GM19468 (cell line): Measurements from ENCODE around the gene POLR3GL.
"Not testable (repeated sequence)": the region's sequence is repeated elsewhere in the genome, so short reads cannot be mapped to it uniquely, and the experiment has no call there.

Experiments used
- ATAC-seq: cut with Tn5 transposase; IDR thresholded peaks from one replicate; pipeline ENCODE4 v1.9.1; 2021; ENCODE audit warnings: mild to moderate bottlenecking, moderate library complexity, moderate number of reproducible peaks; ENCODE audit not compliant: unreplicated experiment; ENCODE audit errors: extremely low read depth

POLR3GL gene

DNA sequence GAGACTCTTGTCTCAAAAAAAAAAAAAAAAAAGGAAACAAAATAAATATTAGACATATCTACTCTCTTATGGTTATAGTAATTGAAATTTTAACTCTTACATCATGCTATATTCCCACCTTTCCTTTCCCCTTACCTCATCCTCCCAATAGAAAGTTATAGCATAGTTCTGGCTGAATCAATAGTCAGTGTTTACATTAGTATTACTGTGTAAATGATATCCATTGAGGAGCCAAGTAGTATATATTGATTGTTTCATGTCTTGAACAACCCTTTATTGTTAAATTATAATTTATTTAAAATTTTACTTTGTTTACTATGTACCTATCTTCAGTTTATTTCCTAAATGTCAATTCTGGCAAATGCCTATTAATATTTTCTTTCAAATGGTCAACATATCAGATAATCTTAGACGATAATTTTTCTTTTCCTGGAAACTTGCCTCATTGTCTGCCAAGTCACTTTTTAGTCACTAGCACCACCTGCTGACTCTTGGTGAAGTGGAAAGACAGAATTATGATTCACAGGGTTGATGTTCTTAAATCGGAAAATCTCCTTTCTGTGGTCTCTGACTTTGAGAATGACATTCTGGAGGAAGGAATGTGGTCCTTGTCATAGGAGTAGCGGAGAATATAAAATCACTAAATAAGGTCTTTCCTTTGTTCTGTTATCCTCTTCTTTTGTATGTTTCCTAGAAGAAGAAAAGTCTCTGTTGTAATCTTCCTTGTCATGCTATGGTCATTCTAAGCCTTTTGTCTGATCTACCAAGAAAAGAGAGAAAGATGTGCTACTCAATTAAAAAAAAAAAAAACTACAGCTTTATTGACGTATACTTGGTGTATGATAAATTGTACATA lies 48.4 kb downstream of the POLR3GL start:
- no peak for ATAC-seq

DNA sequence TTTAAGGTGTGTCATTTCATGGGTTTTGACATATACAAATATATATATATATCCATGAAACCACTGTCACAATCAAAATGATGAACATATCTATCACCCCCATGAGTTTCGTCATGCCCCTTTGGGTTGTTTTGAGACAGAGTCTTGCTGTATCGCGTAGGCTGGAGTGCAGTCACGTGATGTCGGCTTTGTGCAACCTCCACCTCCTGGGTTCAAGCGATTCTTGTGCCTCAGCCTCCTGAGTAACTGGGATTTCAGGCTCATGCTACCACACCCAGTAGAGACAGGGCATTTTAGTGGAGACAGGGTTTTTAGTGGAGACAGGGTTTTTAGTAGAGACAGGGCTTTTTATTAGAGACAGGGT lies 49.1 kb downstream of the POLR3GL start:
- ATAC-seq: no peak

DNA sequence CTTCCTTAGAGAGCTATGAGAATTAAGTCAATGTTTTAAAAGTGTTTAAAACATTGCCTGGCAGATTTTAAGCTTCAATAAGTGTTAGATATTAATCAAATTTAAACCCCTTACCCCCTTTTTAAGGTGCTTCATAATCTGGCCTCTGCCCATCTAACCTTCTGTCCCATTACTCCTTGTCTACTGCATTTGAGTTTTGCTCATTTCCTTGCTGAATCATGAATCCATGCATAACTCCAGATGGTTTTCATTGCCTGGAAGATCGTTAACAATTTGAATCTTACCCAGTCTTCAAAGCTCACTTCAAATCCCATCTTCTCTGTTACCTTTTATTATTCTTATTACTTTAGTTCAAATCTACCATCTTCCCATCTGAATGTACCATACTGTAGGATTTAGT lies 52.4 kb downstream of the POLR3GL start:
- no peak for ATAC-seq

DNA sequence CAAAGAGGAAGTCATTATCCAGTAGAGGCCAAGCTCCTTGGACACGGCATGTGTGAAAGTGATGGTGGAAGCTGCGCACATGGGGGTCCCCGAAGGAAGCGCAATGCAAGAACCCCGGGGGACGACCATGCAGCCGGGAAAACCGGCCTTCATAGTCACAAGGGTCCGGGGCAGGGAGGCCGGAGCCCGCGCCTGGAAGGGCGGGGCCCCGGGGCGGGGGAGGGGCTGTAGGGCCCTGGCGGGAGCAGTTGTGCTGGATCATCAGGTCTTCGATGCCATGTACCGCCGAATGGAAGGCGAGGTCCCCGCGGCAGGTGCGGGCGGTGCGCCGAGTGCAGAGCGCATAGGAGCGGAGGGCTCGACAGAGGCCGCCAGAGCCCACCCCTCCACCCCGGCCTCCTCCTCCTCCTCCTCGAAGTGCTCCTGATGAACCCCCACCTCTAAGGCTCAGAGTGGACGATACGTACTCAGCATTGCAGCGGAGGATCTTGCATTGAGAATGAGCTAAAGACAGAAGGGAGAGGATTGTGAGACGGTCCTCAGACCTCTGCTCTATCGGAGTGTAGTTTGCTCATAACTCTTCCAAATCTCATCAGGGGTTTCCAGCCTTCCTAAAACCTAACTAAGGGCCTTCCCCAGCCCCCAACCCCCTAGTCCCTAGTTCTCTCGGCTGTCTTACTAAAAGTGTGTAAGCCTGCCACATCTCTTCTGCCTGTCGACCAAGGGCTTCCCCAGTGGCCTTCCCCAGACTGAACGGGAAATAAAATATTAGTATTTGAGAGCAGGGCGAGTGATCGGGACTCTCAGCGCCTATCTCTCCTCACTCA lies 55.0 kb downstream of the POLR3GL start:
- no peak for ATAC-seq

DNA sequence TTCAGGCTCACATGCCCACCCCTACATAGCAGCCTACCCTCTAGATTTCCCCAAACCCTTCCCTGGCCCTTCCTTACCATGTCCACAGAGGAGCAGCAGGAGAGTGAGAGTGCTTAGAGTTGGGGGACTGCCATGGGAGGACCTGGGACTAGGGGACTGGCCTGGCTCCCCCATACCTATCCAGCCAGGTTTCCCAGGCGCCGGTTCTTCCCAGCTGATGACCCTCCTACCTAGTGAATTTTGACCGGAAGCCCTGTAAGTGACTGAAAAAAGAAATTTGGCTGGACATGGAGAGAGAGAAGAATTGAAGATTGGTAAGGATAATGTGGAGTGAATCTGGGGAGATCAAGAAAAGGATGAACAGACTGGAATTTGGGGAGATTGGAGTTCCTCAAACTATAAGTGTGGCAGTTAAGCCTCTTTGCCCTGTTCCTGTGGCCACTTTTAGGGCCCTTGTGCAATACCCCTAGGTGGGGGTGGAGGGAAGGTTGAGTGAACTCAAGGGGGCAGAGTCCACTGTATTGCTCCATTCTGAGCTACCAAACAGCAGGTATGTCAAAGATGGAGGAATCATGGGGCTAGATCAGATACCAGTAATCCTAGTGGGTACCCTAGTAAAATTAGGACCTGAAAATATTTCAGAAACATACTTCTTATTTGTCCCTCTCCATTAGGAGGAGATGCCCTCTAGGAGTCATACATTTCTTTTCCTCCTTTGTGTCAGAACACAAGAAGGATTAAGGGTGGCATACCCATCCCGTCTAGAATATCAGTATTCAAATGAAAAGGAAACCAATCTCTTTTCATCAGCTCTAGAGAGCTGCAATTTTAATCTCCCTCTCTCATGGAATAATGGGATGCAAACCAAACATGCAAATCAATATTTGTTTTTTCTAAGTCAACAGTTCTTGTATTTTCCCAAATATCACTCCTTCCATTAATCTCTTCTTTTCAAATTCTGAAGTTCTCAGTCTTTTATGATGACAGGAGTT lies 55.9 kb downstream of the POLR3GL start:
- ATAC-seq: no peak

DNA sequence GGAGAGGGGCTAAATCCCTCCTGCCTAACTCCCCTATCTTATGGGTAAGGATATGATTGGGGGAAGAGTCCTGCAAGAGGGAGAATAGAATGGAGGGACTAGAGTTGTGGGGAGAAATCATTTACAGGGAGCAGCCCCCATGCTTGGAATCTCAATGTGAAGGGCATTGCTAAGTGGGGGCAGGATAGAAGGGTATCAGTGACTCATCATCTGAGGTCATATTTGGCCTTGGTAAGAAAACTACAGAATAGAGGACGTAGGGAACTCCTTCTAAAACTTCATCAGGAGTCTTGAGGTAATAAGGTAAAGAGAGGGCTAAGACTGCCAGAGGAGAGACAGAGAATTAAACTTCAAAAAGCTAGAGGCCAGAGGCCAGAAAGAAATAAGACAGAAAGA lies 56.6 kb downstream of the POLR3GL start:
- ATAC-seq: no peak

DNA sequence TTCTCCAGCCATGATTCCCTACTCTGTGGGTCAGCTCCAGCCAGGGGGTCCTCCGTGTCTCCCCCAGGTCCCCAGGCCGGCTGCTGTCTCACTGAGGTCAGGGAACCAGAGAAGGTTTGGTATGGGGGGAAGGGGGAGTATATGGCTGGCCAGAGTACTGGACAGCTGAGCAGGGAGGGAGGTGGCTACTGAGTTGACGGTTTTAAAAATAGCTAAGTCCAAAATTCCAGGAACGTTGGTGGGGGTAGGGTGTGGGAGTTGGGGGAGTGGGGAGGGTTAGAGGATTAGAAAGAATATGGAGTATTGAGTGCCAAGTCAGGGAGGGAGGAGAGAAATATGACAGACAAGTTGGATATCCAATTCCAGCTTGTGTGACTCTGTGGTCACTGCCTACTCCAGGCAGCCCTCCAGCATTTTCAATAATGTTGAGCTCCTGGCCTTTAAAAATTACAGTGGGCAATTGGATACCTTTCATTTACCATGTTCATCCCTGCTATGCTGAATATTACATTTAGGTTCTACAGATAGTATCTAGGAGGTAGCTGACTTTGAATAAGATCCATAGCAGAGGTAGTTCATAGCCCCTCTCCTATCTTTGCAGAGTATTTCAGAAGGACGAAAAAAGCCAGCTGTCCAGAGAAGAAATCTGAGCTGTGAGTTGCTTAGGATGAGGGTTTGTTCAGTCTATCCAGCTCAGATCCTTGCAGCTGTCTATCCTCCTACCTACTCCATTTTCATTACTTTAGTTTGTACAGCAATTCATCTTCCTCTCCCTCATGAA lies 57.3 kb downstream of the POLR3GL start, which contains the start of gene HJV:
TSS of gene HJV (minus strand) at position 114 of the 781 bp plus-strand sequence. CDS start 1,504 bp downstream, outside the sequence.
- no peak for ATAC-seq

DNA sequence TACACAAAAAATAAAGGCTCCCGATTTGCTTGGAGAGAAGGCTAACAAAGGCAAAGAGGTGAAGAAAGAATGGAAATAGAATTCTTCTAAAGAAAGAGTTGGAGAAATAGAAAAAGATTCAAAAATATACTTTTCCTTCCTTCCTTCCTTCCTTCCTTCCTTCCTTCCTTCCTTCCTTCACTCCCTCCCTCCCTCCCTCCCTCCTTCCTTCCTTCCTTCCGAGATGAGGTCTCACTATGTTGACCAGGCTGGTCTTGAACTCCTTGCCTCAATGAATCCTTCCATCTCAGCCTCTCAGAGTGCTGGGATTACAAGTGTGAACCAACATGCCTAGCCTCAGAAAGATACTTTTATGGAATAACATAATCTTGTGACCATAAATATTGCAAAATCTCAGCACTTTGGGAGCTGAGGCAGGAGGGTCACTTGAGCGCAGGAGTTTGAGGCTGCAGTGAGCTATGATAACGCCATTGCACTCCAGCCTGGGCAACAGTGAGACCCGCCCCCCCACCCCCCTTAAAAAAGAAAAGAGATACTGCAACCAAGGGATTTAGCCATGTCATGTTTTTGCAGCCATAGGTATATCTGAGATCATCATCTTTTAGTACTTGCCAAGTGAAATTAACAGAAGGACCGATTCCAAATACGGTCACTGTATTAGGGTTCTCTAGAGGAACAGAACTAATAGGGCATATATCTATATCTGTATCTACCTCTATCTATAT lies 58.1 kb downstream of the POLR3GL start:
- ATAC-seq: no peak

DNA sequence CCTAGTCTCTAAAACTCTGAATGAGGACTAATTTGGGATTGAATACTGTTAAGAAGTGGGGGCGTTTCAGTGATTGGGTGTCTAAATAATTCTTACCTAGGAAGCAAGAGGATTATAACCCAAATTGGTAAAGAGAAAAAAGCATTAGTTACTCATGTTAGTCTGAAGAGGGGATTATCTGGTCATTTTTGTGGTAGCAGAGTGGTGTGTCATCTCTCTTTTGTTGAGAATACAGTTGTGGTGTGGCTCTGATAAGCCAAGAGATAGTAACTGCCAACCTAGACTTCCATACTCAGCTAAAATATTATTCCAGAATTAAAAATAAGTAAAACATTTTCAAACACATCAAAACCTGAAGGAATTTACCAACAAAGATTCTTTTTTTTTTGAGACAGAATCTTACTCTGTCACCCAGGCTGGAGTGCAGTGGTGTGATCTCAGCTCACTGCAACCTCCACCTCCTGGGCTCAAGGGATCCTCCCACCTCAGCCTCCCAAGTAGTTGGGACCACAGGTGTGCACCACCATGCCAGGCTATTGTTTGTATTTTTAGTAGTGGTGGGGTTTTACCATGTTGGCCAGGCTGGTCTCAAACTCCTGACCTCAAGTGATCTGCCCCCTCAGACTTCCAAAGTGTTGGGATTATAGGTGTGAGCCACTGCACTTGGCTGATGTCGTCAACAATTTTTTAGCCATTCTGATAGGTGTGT lies 61.5 kb downstream of the POLR3GL start:
- not testable (repeated sequence) for ATAC-seq

DNA sequence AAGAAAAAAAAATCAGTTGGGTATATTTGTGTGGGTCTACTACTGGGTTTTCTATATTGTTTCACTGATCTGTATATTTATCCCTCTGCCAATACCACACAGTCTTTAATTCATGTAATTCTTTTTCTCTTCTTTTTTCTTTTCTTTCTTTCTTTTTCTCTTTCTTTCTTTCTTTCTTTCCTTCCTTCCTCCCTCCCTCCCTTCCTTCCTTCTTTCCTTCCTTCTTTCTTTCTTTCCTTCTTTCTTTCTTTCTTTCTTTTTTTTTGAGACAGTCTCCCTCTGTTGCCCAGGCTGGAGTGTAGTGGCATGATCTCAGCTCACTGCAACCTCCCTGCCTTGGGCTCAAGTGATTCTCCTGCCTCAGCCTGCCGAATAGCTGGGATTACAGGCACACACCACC lies 62.2 kb downstream of the POLR3GL start:
- ATAC-seq: not testable (repeated sequence)
